HG02798 (cell line): ENCODE results near the gene MYRIP.
A peak's percentile ranks its signal among the peaks of the same experiment; 100 is the strongest.

Experiments used
- ATAC-seq: cut with Tn5 transposase; IDR thresholded peaks from one replicate; pipeline ENCODE4 v1.9.1; 2021; ENCODE audit warnings: mild to moderate bottlenecking; ENCODE audit not compliant: unreplicated experiment, poor library complexity

MYRIP gene

GRCh38 chr3:40169983-40170382 lies 360.6 kb downstream of the MYRIP start:
- ATAC-seq: peak; percentile 43

- peak; percentile 94 for ATAC-seq
Observed at GRCh38 chr3:40170395-40170794, 361.0 kb downstream of the MYRIP start.

GRCh38 chr3:40172560-40172959 lies 363.2 kb downstream of the MYRIP start:
- ATAC-seq: no peak

GRCh38 chr3:40173227-40173721 lies 363.9 kb downstream of the MYRIP start:
- ATAC-seq: no peak

DNA sequence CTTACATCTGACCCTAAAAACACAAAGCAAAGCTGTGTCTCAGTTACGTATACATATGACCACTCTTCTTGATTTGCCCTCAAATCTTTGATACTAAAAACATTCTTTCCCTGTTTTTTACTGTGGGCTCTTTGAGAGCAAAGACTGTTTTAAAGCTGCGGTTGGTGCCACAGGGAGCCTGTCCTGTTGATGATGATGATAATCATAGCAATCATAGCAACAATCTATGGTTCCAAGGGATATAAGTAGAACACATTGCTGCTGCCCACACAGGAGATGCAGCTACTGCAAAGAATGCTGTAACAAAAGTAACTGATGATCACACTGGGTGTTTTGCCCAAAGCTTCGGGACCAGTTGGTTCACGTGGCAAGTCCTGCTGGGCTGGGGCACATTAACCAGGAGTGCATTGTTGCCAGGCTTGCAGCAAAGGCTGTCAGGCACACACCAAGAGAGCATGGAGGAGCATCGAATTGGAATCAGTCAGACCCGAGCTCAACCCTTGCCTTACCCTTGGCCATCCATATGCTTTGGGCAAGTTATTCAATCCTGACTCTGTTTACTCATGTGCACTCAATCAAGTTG lies 368.7 kb downstream of the MYRIP start:
- no peak for ATAC-seq

DNA sequence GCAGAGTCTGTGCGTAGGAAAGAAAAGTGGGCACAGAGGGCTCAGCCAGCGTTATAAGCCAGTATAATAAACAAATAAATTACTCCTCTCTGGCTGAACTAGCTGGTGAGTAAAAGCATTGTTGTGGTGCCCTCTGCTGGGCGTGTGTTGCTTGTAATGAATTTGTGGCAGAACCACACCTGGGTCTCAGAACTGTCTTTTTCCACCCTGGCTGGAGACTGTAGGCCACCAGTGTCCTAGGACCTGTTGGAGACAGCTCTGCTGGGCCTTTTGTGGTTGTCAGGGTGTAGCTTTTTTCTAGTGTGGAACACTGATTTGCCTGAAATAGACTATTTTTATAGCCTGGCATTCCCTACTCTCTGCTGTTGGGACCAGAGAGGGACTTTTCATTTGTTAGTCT lies 369.6 kb downstream of the MYRIP start:
- ATAC-seq: peak; percentile 70

DNA sequence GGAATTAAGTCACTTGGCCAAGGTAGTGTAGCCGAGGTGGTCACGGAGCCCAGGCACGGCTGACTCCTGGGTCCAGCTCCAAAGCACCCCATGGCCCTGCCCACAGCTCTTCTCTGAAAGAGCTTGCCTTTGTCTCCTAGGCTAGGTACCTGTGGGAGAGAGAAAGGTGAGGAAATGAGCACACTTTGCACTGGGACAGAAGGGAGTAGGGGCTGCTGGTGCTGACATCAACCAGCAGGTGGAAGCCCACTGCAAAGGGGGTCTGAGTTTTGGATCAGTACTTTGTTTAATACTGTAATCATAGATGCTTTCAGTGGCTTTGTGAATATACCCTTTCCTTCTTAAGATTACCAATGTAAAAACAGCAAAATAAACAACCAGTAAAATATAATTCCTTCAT lies 371.8 kb downstream of the MYRIP start:
- no peak for ATAC-seq

GRCh38 chr3:40185029-40185695 lies 375.8 kb downstream of the MYRIP start:
- ATAC-seq: peak; percentile 62

DNA sequence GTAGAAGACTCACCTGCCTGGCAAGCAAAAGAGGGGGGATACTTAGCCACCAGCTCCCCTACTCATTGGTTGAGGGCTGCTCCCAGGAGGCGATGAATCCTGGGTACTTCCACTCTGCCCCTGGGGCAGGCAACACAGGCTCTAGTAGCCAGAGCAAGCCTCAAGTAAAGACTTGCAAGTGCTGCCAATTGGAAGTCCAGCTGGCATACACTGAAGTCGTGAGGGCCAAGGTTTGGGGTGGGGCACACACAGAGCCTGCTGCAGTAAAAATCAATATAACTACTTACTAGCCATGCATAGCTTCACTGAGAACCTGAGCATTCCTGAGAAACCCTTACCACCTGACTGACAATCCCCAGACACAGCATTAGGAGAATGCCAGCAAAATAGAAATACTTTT lies 377.1 kb downstream of the MYRIP start:
- no peak for ATAC-seq

- ATAC-seq: peak; percentile 80
Observed at GRCh38 chr3:40187945-40188344, 378.5 kb downstream of the MYRIP start.

GRCh38 chr3:40189118-40189517 lies 379.7 kb downstream of the MYRIP start:
- no peak for ATAC-seq

DNA sequence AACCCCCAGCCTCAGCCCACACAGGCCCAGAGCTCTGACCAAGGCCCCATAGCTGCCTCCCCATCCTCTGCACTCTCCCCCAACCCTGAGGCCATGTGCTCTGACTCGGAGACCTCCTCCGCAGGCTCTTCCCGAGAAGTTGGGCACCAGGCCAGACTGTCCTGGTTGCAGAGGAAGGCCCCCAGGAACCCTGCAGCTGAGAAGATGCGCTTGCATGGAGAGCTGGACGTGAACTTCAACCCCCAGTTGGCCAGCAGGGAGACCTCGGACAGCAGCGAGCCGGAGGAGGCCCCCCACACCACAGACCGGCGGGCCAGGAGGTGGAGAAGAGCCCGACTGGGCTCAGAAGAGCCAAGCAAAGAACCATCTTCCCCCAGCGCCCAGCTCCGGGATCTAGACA lies 380.6 kb downstream of the MYRIP start:
- ATAC-seq: no peak

DNA sequence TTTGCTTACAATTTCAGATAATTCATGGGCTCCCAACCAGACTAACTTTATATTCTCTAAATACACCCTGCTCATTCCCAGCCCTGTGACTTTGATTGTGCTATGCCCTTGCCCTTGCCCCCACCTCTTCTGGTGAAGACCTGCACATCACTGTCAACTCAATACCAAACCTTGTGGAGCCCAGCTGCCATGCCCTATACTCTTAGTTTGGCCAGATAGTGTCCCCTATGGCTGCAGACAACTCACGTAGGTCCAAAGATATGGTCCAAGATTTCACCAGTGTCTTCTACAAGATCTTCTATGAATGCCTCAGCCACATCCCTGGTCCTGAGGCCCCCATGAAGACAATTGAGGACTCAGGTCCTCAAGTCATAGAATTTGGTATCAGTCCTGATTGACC lies 381.8 kb downstream of the MYRIP start:
- ATAC-seq: no peak

GRCh38 chr3:40191850-40192448 lies 382.5 kb downstream of the MYRIP start:
- ATAC-seq: peak; percentile 58

DNA sequence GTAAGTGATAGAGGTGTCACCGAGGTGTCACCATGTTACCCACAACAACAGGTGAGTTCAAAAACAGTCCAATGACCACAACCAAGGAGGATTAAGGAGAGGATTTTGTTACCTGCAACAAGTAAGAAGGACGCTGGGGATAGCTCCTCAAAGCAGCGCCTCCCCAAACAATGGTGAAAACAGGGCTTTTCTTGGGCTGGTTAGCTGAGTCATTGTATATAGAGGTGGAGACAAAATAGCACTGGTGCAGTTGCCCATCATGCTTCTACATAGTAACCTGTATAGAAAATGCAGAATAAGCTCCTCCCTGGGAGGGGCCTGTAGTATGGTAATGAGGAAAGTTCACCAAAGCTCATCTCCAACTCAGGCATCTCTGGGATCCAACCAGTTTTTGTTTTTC lies 383.2 kb downstream of the MYRIP start:
- ATAC-seq: no peak

DNA sequence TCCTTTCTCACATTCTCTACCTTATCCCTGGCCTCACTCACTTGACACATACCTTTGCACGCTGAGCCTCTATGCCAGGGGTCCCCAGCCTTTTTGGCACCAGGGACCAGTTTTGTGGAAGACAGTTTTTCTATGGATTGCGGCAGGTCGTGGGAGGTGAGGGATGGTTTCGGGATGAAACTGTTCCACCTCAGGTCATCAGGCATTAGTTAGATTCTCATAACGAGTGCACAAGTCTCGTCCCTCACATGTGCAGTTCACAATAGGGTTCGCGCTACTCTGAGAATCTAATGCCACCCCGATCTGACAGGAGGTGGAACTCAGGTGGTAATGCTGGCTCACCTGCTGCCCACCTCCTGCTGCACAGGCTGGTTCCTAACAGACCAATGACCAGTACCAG lies 387.6 kb downstream of the MYRIP start:
- ATAC-seq: no peak

GRCh38 chr3:40200692-40201316 lies 391.4 kb downstream of the MYRIP start:
- ATAC-seq: no peak

GRCh38 chr3:40201770-40202169 lies 392.4 kb downstream of the MYRIP start:
- ATAC-seq: no peak

- ATAC-seq: no peak
Observed at GRCh38 chr3:40206522-40206921, 397.1 kb downstream of the MYRIP start.

DNA sequence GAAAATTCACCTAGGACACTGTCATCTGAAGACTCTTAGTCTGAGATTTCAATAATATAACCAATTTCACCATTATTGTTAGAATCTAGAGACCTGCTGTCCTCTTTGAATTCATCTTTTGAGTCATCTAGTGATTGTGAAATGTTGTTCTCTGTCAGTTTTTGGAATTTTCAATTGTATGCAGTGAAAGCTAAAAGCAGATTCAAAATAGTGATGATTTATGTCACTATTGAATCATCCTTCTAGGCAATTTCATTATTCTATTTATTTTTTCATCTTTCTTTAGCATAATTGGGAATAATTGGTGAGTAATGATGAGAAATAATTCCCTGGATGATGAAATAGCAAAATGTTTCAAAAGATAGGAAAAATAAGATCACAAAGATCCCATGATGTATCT lies 398.4 kb downstream of the MYRIP start:
- no peak for ATAC-seq

DNA sequence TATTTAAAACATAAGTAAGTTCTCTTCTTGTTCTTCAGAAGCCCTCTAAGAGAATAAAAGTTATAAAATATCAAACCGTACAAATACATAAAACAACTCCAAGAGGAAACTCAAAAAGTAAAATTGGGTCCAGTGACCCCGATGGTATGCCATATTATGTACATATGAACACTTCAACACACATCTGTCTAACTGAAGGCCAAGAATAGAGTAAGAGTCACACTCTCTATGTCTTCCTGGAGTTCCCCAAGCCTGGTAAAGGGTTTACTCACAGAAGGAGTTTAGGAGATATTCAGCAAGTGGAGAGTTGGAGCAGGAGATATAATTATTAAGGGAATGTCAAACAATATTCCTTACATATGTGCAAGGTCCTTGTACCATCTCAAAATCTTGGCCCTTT lies 398.8 kb downstream of the MYRIP start:
- ATAC-seq: no peak
